ENCODE results near the gene SPTLC1.

- TF ChIP-seq, protein P1, sequence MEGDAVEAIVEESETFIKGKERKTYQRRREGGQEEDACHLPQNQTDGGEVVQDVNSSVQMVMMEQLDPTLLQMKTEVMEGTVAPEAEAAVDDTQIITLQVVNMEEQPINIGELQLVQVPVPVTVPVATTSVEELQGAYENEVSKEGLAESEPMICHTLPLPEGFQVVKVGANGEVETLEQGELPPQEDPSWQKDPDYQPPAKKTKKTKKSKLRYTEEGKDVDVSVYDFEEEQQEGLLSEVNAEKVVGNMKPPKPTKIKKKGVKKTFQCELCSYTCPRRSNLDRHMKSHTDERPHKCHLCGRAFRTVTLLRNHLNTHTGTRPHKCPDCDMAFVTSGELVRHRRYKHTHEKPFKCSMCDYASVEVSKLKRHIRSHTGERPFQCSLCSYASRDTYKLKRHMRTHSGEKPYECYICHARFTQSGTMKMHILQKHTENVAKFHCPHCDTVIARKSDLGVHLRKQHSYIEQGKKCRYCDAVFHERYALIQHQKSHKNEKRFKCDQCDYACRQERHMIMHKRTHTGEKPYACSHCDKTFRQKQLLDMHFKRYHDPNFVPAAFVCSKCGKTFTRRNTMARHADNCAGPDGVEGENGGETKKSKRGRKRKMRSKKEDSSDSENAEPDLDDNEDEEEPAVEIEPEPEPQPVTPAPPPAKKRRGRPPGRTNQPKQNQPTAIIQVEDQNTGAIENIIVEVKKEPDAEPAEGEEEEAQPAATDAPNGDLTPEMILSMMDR (conservative IDR thresholded peaks at IDR 0.05; ENCODE audit: low read depth, low read length) = no peak
- no peak for TF ChIP-seq EZH2 (IDR thresholded peaks at IDR 0.05; ENCODE audit: low read length, unreplicated experiment)
Measured at GRCh38 chr9:92164490-92164889, 49.3 kb upstream of the SPTLC1 start.
